Left lung (tissue), 14 donors: Measurements from ENCODE around the gene AQP5. TPM values are rescaled to one million over a fixed set of nuclear protein-coding genes. Genes with fewer than 3 reads are reported as not detected.

Experiments used
- ATAC-seq: fragments of 200-7000 bp; cut with Tn5 transposase; one replicate; pipeline ENCODE4 v1.9.1; 2020; ENCODE audit warnings: moderate library complexity
- DNase-seq, 4 donors: peaks; one replicate each; pipeline ENCODE4 v3.0.0-alpha.2; 2013 to 2020
- H3K27ac ChIP-seq, 2 donors: fragments of 200-600 bp; sonication (generic) in 1 of 2; one replicate each; pipeline versions ENCODE4 v1.5.0 to v1.8.0; 2020 to 2021
- H3K27me3 ChIP-seq, 2 donors: fragments of 200-600 bp; sonication (generic) in 1 of 2; one replicate each; pipeline versions ENCODE4 v1.5.0 to v1.8.0; 2020 to 2021
- H3K36me3 ChIP-seq, 2 donors: fragments of 200-600 bp; sonication (generic) in 1 of 2; one replicate each; pipeline versions ENCODE4 v1.5.0 to v1.8.0; 2020 to 2021
- H3K4me1 ChIP-seq, 2 donors: fragments of 200-600 bp; one replicate each; pipeline ENCODE4 v1.8.0; 2021
- H3K4me3 ChIP-seq, 2 donors: fragments of 200-600 bp; sonication (generic) in 1 of 2; one replicate each; pipeline versions ENCODE4 v1.5.0 to v1.8.0; 2020 to 2021; ENCODE audit warnings: mild to moderate bottlenecking in 1 of 2
- H3K9me3 ChIP-seq, 2 donors: fragments of 200-600 bp; sonication (generic) in 1 of 2; one replicate each; pipeline versions ENCODE4 v1.5.0 to v1.8.0; 2020 to 2021
- intact Hi-C, 2 donors: fragments of 100-400 bp; cut with DNase I; formaldehyde crosslinking; loops; one replicate each; pipeline versions ENCODE4 v1.11.2 to v1.14.2; 2022
- long read RNA-seq, 12 donors: library from polyadenylated mRNA in 2 of 12; unstranded in 2 of 12; transcript quantifications; one replicate each; pipeline ENCODE4 v2.0.0 and lab custom pipeline, GENCODE V29; 2019 to 2026
- polyA plus RNA-seq, 6 donors: library from polyadenylated mRNA; unstranded; fragments of 120-200 nt; gene quantifications; one replicate each; pipeline ENCODE4 v1.2.1, GENCODE V29; 2013; ENCODE audit not compliant: insufficient read length in 6 of 6
- total RNA-seq, 2 donors: library from RNA; stranded (reverse); fragmentation: NEBNext Ultra II Directional; extraction: Animal tissue kit (Norgen Biotek cat#: 25700); gene quantifications; one replicate each; pipeline ENCODE4 v1.2.1, GENCODE V29; 2021
- TF ChIP-seq, protein P1 (sequence below), 2 donors: fragments of 200-600 bp; sonication (generic) in 1 of 2; IDR thresholded peaks; one replicate each; pipeline versions ENCODE4 v1.5.0 to v1.8.0; 2021; ENCODE audit warnings: antibody characterized with exemption in 2 of 2
- donor health status: DM: no; HTN: yes; CAD: no.
- donor health status: DM: no; HTN: no; CAD: no.

Gene AQP5
- total RNA-seq: 1 to 10 TPM; 7.2 to 7.7 TPM
- 10 to 100 TPM in 1 of 6 donors, 1 to 10 TPM in 5; 3.8 to 10.0 (median 7.0) TPM for polyA plus RNA-seq
- long read RNA-seq, donor 1, partial matches to known transcripts: 0 of 4 reads
- long read RNA-seq, donor 1, other reads (novel, unspliced or antisense): 0 of 4 reads
- long read RNA-seq, donor 2, partial matches to known transcripts: 0 of 2 reads
- long read RNA-seq, donor 2, other reads (novel, unspliced or antisense): 0 of 2 reads
- long read RNA-seq, donor 3, partial matches to known transcripts: 0 of 4 reads
- long read RNA-seq, donor 3, other reads (novel, unspliced or antisense): 0 of 4 reads
- long read RNA-seq, donor 4, partial matches to known transcripts: 0 of 2 reads
- long read RNA-seq, donor 4, other reads (novel, unspliced or antisense): 0 of 2 reads
- long read RNA-seq, donor 5, transcript AQP5-201 (4 exons, 1,450 nt): major isoform, 7 of 7 reads
- long read RNA-seq, donor 5, partial matches to known transcripts: 0 of 7 reads
- long read RNA-seq, donor 5, other reads (novel, unspliced or antisense): 0 of 7 reads
- long read RNA-seq, donor 6, partial matches to known transcripts: 0 of 3 reads
- long read RNA-seq, donor 6, other reads (novel, unspliced or antisense): 0 of 3 reads
- long read RNA-seq, donor 7, partial matches to known transcripts: 0 of 3 reads
- long read RNA-seq, donor 7, other reads (novel, unspliced or antisense): 0 of 3 reads
- long read RNA-seq, donor 8, partial matches to known transcripts: 0 of 1 reads
- long read RNA-seq, donor 8, other reads (novel, unspliced or antisense): 0 of 1 reads
- long read RNA-seq, donor 9: 0 reads
- long read RNA-seq, donor 10, partial matches to known transcripts: 0 of 1 reads
- long read RNA-seq, donor 10, other reads (novel, unspliced or antisense): 0 of 1 reads
- long read RNA-seq, donor 11: 0 reads
- long read RNA-seq, donor 12, transcript AQP5-201 (4 exons, 1,450 nt): major isoform, 7 of 7 reads
- long read RNA-seq, donor 12, partial matches to known transcripts: 0 of 7 reads
- long read RNA-seq, donor 12, other reads (novel, unspliced or antisense): 0 of 7 reads

DNA sequence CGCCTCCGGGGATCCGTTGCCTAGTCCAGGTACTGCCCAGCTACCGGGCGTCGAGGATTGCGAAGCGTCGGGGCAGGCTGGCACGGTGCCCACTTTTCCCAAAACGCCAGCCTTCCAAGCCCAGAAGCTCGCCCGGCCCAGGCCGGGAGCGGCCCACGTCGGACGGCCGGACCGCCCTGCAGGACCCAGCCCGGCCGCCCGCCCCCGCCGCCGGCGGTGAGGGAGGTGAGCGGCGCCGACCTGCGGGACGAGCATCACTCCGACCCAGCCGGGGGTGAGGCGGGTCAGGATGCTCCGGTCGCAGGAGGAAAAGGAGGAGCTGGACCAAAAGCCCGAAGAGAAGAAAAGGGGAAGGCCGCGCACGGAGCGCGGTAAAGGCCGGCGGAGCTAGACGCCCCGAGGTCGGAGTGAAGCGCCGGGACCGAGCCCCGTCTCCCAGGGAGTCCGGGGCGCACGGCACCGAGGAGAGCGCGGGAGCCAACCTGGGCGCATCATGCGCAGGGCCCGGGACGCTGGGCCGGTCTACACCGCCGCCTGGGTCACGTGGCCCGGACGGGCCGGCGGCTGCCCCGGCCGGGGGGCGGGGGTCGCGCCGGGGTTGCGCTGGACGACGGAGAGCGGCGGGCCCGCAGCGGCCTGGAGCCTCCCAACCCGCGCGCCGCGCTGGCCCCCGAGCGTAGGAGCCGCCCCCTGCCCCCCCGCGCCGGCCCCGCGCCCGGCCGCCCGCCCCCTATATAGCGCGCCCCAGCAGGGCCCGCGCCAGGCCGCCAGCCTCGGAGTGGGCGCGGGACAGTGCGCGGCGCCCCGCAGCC lies at the start of gene AQP5:
AQP5 (plus strand) TSS at position 762 of the 812 bp plus-strand sequence. CDS start 146 bp downstream, outside the sequence.
- peak within 1 kb of the TSS; percentile 14 to 22 for H3K4me3 ChIP-seq
- peaks cover 6 to 22% of the 10 kb centered on the region in 2 donors for H3K4me1 ChIP-seq
- H3K9me3 ChIP-seq: no peaks in the 10 kb centered on the region
- no peak for DNase-seq
- no peak for ATAC-seq
- intact Hi-C loops: no loop called here
- H3K27me3 ChIP-seq: peaks cover 17 to 98% of the 10 kb centered on the region in 2 donors
- no peak within 1 kb of the TSS for H3K27ac ChIP-seq
- TF ChIP-seq, protein P1, sequence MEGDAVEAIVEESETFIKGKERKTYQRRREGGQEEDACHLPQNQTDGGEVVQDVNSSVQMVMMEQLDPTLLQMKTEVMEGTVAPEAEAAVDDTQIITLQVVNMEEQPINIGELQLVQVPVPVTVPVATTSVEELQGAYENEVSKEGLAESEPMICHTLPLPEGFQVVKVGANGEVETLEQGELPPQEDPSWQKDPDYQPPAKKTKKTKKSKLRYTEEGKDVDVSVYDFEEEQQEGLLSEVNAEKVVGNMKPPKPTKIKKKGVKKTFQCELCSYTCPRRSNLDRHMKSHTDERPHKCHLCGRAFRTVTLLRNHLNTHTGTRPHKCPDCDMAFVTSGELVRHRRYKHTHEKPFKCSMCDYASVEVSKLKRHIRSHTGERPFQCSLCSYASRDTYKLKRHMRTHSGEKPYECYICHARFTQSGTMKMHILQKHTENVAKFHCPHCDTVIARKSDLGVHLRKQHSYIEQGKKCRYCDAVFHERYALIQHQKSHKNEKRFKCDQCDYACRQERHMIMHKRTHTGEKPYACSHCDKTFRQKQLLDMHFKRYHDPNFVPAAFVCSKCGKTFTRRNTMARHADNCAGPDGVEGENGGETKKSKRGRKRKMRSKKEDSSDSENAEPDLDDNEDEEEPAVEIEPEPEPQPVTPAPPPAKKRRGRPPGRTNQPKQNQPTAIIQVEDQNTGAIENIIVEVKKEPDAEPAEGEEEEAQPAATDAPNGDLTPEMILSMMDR (IDR thresholded peaks at IDR 0.05): no peak
- H3K36me3 ChIP-seq: no peaks in the 10 kb centered on the region

DNA sequence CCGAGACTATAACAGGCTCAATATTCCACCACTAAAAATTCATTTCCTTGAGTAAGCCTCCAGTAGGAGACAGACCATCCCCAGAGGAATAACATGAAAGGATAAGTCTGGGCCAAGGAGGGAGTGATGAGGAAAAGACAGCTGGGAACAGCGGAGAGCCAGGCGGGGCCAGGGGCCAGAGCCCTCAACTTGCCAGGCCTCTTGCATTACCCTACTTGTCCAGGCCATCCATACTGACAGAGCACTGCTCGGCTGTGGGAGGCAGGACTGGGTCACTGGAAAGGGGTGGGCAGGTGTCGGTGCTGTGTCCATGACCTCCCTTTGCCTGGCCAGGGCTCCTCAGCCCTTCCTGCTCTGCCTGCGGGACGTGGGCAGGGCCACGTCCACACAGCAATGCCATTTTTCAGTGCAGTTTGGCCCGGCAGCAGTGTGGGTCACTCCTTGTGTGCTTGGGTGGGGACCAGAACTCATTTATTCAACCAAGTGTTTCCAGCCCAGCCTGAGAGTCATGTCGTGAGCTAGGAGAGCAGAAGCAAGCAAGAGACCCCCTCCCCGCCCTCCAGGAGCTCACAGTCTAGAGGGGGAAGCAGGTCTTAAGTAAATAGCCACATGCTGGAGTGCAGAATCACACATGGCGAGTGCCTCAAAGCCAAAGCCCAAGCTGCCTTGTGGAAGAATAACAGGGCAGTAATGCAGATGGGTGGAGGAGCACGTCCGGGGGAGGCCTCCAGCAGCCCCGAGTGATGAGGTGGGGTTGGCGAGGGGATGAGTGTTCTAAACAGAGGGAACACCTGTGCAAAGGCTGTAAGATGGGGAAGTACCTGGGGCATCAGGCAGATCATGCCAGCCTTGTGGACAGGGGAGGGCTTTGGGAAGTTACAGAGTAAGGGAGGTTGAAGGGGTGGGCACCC lies 49.1 kb upstream of the AQP5 start:
- H3K4me1 ChIP-seq: no peaks in the 10 kb centered on the region
- H3K27me3 ChIP-seq: peaks cover 0 to 8% of the 10 kb centered on the region in 2 donors
- TF ChIP-seq, protein P1 (IDR thresholded peaks at IDR 0.05): no peak
- no peak overlapping the region for H3K4me3 ChIP-seq
- no peak overlapping the region for H3K27ac ChIP-seq
- no peak for ATAC-seq
- peak in 1 of 4 donors; percentile 50 for DNase-seq
- H3K36me3 ChIP-seq: no peaks in the 10 kb centered on the region
- intact Hi-C loops: no loop called here
- no peaks in the 10 kb centered on the region for H3K9me3 ChIP-seq

GRCh38 chr12:49916129-49916919 lies 45.3 kb upstream of the AQP5 start:
- H3K27me3 ChIP-seq: peaks cover 0 to 13% of the 10 kb centered on the region in 2 donors
- peaks cover 0 to 8% of the 10 kb centered on the region in 2 donors for H3K4me1 ChIP-seq
- no peaks in the 10 kb centered on the region for H3K9me3 ChIP-seq
- ATAC-seq (no peak), DNase-seq (peak in 1 of 4 donors; percentile 16)
- intact Hi-C loops: no loop called here
- no peak overlapping the region for H3K27ac ChIP-seq
- H3K4me3 ChIP-seq: no peak overlapping the region
- H3K36me3 ChIP-seq: no peaks in the 10 kb centered on the region
- TF ChIP-seq, protein P1 (IDR thresholded peaks at IDR 0.05): no peak
